Kidney tubule cell (primary cell): Measurements from ENCODE around the gene SCGB1D2.

Experiments used
- DNase-seq: peaks from one replicate; pipeline ENCODE4 v3.0.0-alpha.2; 2018; ENCODE audit warnings: low spot score

SCGB1D2 gene

GRCh38 chr11:62260261-62260953 lies 18.4 kb downstream of the SCGB1D2 start:
- no peak for DNase-seq

DNA sequence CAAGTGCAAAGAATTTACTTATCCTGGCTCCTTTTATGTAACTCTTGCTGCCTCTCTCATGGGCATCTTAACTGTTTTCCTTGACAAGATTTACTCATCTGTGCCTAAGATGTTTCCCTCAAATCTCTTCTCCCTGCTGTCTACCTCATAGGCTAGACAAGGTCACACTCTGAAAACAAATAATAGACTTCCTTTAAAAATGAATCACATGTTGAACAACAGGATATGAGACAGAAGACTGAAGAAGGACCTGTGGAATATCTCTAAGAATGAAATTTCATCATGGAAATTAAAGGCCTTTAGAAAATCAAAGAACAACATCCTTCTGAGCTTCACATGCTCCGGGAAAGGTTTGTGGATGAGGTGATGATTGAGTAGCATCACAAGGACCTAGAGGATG lies 22.0 kb downstream of the SCGB1D2 start:
- DNase-seq: peak; percentile 20

- peak; percentile 28 for DNase-seq
These were observed 24.5 kb downstream of the SCGB1D2 start for GRCh38 chr11:62266558-62266957.

DNA sequence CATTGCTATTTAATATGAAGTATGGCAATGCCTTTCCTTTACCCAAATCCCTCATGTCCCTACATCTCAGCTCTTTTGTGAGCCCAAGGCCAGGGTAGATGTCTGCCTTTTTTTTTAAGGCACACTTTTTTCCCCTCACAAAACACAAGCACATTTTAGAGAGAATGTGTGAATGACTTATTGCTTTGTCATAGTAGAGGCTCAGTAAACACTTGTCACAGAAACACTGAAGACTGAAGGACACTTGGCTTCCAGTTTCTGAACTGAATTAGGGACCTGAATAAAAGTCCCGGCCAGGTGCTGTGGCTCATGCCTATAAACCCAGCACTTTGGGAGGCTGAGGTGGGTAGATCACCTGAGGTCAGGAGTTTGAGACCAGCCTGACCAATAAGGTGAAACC lies 25.0 kb downstream of the SCGB1D2 start:
- no peak for DNase-seq

GRCh38 chr11:62267576-62267975 lies 25.5 kb downstream of the SCGB1D2 start:
- no peak for DNase-seq

DNA sequence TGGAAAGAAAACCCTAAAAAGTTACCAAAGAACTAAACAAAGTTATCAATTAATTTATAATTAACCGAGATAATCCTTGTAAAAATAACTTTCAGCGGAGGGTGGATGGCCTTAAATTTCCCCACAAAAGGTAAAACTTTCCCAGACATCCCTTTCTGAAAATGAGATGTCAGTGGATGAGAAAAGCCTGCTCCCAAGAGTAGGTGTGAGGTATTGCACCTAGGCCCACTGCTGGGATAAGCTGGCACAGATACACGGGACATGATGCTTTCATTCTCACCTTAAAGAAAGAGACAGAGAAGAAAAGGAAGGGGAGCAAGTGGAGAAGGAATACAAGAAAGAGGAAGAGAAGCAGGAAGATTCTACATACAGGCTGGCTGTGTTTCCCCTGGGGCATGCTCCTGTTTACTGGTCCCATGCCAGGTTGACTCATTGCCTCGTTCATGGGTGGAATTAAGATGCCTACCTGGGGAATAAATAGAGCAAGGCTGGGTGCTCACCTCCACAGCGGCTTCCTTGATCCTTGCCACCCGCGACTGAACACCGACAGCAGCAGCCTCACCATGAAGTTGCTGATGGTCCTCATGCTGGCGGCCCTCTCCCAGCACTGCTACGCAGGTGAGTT lies 27.7 kb downstream of the SCGB1D2 start, which contains the start of gene SCGB2A2:
SCGB2A2 (plus strand) TSS at position 505 of the 625 bp plus-strand sequence; CDS start at position 564, 59 bp downstream.
- DNase-seq: peak; percentile 48

DNA sequence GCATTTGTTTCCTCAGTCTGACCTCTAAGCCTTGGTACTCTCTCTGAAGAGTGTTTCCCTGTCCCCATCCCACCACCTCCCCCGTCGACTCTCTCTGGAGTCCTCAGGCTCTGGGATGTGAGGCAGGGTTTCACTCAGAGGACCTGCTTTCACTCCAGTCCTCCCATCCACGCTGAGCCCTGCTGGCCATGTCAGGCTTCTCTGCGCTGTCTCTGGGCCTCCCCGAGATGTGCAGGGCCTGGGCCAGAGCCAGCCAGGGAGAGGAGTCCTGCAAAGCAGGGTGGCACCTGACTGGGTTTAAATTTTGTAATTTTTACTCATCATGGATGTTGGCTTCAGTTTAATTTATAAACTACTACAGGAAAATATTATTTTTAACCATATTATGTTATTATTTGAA lies 31.2 kb downstream of the SCGB1D2 start:
- no peak for DNase-seq

DNA sequence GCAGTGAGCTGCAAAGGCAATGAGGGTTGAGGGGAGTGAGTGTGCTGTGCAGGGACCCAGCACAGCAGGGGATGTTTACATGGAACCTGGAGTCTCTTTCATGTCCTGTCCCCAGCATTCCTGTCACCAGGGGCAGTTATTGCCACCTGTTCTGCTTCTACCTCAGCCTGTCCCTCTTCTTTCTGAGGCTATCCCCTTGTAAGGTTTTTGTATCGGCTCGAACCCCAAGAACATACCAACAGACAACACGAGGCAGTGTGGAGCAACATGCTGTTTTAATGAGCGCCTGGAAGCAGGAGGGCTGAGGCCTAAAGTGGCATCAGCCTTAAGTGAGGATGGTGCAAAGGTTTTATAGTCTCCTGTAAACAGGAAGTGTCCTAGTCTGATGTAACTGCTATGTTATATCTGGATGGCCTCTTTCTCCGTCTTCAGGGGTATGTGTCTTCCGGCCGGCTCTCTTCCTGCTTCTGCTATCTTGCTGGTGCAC lies 31.8 kb downstream of the SCGB1D2 start:
- DNase-seq: no peak

GRCh38 chr11:62280452-62280851 lies 38.4 kb downstream of the SCGB1D2 start:
- no peak for DNase-seq
